HG03060 (cell line): Measurements from ENCODE around the gene LRGUK.

Source experiments
- ATAC-seq: cut with Tn5 transposase; IDR thresholded peaks from one replicate; pipeline ENCODE4 v1.9.1; 2021; ENCODE audit warnings: low read depth, moderate number of reproducible peaks; ENCODE audit not compliant: unreplicated experiment

Gene LRGUK

DNA sequence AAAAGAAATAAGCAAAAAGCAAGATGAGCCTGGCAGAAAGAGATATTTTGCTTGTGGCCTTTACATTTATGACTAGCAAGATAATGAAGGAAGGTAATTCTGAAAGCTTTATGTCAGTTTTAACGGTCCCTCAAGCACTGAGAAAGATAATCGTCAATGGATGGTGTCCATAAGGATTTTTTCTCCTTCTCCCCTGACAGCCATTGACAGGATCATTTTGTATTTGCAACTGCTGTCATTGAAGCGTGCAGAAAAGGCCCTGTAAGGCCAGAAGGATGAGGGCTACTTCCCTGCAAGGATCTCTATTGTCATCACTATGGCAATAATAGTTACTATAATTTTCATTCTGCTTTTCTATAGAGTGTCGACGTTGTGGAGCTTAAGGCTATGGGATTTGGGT lies 994 bp upstream of the LRGUK start:
- ATAC-seq, result no peak

DNA sequence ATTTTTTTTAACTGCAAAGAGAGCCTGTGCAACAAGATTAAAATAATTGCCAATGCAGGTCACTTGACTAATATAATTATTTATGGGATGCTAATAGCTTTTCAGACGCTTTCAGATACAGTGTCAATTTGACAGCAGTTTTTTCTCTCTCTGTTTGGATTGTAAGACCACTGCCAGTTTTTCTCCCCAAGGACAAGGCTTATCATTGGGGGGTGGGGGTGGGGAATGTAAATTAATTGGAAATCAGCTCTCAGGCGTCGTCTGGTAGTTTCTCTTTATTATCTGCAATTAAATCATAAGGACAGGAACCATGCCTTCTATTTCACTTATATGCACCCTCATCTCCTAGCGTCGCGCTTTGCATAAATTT lies 559 bp upstream of the LRGUK start:
- no peak for ATAC-seq

- no peak for ATAC-seq
Measured at GRCh38 chr7:134128829-134129228, 1.7 kb downstream of the LRGUK start.

GRCh38 chr7:134129856-134130523 lies 2.9 kb downstream of the LRGUK start:
- ATAC-seq, result no peak

DNA sequence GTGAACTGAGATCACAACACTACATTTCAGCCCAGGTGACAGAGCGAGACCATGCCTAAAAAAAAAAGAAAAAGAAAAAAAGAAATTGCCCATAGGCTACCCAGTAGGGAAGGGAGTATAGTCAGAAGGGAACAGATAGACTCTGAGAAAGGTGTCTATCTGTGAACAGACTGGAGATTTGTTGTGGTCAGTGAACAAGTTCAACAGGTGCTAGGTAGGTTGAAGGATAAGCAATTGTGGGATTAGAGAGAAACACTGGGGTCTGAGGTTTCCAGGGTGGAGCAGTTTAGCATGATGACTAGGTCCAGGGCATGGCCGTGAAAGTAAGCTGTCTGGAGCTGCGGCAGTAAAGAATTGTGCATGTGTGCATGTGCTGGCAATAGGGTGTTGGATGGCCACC lies 6.9 kb downstream of the LRGUK start:
- ATAC-seq, result no peak

- no peak for ATAC-seq
Measured at GRCh38 chr7:134140889-134141867, 14.0 kb downstream of the LRGUK start.

GRCh38 chr7:134141868-134142264 lies 14.7 kb downstream of the LRGUK start:
- no peak for ATAC-seq

DNA sequence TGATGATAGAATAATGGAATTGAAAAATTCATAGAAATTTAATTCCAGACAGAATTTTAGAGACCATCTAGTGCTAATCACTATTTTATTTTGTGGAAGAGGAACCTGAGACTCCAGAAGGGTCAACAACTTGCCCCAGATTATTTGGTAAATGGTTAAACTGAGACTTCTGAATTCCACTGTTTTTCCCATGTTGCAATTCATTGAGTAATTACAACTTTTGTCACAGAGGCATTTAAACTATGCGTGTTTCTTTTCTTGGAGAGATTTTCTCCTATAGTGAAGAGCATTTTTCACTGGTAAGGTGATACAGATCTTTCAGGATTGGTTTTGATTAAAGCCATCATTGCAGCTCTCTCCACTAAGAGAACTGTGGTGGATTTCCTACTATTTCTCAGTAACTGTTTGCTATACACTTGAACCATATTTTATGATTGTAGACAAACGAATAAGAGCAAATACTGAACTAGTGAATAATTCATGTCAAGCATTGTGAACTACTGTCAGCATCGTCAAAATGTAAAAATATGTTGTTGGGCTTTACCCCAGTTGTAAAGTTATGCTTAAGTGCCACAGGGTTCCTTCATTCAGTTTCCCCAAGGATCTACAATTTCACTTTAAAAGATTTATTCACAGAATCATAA lies 26.5 kb downstream of the LRGUK start:
- ATAC-seq, result no peak

DNA sequence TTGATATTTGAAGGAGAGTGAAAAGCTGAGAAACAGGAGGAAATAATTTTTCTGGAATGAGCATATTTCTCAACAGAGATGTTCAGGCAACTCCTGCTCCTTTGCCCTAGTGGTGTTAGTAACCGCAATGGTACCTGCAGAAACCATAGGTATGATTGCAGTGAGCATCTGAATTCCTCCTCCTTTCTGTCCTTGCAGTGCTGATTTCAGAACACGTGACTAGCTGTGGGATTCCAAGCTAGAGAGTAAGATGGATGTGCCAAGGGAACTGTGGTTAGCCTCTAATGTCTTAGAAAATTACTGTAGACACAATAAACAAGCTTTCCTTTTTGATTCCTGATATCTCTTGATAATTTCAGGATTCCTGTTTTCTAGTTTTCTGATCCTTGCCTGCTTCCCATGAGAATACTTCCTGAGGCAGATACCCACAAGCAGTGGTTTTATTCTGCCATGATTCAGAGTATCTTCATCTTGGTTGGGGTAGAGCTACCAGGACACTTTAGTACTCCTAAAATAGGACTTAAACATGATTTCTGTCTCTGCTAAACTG lies 27.5 kb downstream of the LRGUK start:
- ATAC-seq, result no peak

DNA sequence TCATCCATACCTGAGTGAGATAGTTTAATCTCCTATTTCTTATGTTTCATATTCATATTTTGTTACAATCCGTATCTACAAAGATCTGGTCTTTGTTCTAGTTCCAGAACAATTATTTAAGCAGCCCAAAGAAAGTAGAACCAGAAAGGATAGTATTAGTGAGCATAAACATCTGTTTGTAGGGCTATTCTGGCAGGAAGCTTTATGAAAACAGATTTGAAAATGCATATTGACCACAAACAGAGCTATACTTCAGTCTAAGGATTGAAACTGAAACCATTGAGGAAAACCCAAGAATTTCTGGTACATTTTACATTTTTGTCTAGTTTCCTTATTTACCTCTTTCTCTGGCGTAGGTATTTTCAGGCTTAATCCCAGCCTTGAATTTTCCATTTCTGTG lies 28.1 kb downstream of the LRGUK start:
- no peak for ATAC-seq

DNA sequence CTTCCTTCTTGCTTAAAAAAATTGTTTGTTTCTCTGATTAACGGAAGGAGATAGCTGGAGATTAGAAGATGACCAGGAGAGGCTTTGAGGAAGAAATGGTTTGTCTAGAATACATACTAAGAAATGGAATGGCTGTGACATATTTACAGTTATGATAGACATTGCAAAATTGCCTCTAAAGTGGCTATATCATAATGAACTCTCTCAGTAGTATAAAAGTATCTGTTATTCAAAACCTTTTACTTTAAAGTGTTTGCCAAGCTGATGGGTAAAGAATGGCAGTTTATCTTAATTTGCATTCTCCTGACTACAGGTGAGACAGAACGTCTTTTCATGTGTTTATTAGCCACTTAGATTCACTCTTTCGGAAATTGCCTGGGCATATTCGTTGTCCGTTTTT lies 28.7 kb downstream of the LRGUK start:
- ATAC-seq, result no peak

GRCh38 chr7:134165252-134165651 lies 38.1 kb downstream of the LRGUK start:
- no peak for ATAC-seq

DNA sequence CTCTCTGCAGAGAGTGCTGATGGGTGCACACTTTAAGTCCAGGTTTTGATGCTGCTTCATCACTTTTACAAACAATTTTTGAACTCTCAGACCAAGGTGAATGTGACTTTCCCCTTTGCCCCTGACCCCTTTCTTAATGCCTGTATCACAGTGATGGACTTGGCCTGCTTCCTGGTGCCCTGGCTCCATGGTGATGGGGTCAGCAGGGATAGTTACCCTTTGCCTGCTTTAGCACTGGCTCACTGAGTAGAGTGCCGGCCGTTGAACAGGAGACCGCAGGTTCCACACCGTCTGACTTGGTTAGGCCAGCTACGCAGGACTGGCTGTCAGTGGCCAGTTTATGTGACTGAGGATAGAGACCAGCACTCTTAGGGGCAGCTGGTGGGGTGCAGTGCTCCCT lies 40.1 kb downstream of the LRGUK start:
- no peak for ATAC-seq

GRCh38 chr7:134167841-134168240 lies 40.7 kb downstream of the LRGUK start:
- no peak for ATAC-seq

GRCh38 chr7:134174795-134175261 lies 47.7 kb downstream of the LRGUK start:
- peak; percentile 99 for ATAC-seq

DNA sequence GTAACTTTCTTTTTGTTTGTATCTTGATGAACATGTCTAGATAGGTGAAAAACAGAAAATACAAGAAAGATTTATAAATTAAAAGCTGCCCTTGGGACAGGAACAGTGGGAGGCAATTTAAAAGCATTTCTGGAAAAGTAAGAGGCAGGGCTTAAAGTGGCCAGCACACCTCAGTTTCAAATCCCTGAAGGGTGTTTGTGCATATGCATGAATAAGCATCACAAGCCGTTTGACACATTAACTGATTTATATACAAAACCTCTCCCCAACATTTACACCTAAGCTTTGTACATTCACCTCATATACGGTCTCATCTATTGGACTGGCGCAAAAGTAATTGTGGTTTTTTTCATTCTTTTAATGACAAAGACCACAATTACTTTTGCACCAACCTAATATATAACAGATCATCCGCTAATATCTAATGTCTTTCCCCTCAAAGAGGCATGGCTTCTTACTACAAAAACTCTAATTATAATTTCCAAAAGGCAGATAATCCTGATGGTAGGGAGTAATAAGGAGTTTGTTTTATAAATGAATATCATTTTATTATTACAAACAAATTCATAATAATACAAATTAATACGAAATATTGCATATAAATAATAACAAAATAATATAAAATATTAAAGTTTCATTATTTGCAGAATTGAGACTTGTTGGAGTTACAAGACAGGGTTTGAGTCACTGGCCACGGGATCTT lies 48.3 kb downstream of the LRGUK start:
- no peak for ATAC-seq

GRCh38 chr7:134176037-134176350 lies 48.9 kb downstream of the LRGUK start:
- ATAC-seq, result no peak

DNA sequence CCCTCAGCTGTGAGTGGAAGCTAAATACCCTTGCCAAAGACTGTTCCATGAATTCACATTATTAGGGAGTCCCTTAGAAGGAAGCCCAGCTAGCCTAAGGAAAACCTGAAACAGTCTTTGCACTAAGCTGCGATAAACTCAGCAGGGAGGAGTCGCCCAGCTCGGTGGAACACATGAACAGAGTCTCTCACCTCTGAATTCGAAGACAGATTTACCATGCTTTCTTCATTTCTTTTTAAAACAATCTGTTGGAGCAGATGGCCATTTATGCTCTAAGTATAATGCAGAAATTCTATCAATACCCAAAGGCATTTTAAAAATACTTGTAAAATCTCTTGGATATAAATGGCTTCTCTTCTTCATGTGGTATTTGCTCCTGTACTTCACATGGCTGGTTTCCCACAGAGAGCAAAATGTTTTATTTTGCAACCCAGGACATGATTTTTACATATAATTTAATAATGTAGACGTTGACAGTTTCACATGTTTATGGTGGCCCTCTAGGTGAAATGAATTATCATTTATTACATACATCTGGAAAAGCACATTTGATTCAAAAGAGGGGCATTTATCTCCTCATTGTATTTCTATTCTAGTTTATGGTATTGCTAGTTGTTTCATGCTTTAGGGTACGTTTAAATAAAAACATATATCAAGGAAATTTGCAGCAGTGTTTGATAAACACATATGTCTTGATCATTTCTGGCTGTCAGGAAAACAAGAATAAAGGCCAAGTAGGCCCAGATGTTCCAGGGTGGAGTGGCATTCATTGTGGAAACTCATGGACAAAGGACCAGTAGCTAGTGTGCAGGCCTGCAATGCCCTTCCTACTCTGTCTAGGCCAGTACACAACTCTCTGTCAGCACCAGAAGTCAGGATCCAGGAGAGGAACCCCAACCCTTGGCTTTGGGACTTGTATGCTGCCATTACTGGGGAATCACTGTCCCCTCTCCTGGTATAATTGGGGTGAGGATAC lies 52.2 kb downstream of the LRGUK start:
- ATAC-seq, result no peak

DNA sequence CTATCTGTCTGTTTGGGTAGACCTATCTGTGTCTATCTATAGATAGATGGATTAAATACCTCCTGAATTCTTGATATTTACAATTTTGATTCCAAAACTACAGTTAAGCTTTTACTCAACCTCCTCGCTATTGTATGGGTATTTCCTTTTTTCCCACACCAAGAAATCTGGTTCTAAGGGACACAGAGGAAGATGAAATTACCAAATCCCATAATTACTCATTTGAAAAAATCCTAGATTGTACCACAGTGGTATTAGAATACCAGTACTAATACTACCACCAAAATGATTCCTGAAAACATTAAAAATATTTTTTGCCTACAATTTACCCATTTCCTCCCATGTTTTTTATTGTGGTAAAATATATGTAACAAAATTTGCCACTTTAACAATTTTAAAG lies 53.2 kb downstream of the LRGUK start:
- no peak for ATAC-seq
